GM21723 (cell line): ENCODE data around the gene KCNG3.
"Not testable (repeated sequence)": the region's sequence is repeated elsewhere in the genome, so short reads cannot be mapped to it uniquely, and the experiment has no call there.

Source experiments
- ATAC-seq: cut with Tn5 transposase; IDR thresholded peaks from one replicate; pipeline ENCODE4 v1.9.1; 2021; ENCODE audit warnings: mild to moderate bottlenecking, moderate library complexity; ENCODE audit not compliant: unreplicated experiment

The KCNG3 gene

DNA sequence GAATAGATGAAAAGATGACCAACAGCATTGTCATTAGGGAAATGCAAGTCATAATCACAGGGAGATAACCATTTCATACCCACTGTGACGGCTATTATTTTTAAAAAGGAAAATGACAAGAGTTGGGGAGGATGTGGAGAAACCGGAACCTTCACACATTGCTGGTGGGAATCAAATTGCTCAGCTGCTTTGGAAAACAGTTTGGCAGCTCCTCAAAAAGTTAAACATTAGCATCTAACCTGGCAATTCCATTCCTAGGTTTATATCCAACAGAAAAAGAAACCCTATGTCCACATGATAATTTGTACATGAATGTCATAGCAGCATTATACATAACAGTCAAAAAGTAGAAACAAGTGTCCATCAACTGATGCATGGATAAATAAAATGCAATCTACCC is 58.2 kb downstream of the KCNG3 start:
- ATAC-seq = no peak

DNA sequence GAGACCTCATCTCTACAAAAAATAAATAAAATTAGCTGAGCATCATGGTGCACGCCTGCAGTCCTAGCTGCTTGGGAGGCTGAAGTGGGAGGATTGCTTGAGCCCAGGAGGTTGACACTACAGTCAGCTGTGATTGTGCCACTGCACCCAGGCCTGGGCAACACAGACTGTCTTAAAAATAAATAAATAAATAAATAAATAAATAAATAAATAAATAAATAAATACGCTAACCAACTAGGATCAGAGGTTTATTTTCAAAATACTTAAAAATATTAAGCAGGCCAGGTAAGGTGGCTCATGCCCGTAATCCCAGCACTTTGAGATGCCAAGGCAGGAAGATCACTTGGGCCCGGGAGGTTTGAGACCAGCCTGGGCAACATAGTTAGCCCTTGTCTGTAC is 63.6 kb downstream of the KCNG3 start:
- ATAC-seq = no peak

DNA sequence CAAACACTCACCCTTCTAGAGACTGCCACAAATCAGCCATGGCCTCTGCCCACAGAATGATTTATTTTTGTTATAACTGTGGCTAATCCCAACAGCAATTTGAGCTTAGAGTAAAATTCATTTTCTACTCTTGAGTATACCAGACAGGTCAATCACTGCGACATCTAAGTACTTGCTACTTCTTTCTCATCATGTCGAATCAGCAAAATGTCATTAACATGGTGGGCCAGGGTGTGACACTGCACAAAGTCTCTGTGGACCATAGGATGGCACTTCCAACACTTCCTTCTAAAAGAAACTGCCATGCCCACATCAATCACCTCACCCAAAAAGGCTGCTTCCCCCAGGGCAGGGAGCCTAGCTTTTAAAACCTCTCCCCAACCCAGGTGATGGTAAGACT is 64.4 kb downstream of the KCNG3 start:
- no peak for ATAC-seq

- ATAC-seq = no peak
These were observed 68.1 kb downstream of the KCNG3 start for GRCh38 chr2:42425697-42426096.

GRCh38 chr2:42424033-42424432 is 69.7 kb downstream of the KCNG3 start:
- no peak for ATAC-seq

DNA sequence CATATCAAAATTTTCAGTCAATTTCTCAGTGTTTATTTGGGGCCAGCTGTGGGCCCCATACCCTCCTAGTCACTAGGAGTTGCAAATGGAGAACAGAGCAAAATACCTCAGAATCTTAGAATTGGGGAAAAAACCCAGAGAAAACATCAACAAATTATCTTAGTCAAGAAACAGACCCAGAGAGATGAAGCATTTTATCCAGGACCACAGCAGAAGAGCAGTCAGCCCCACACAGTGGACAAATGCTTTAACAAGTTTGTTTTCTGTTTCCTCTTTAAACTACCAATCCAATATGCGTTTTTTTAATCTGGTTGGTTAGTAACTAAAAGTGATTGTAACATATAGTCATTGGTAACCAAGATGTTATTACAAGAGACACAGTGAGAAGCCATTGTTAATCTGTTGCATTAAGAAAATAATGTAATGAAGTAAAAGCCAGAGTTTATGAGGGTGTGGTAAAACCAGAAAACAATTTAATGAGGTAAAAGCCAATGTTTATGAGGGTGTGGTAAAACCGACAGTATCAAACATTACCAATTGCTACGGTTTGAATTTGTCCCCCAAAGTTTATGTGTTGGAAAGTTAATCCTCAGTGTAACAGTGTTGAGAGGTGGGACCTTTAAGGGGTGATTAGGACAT is 72.1 kb downstream of the KCNG3 start:
- ATAC-seq = no peak

GRCh38 chr2:42421157-42421485 is 72.7 kb downstream of the KCNG3 start:
- no peak for ATAC-seq

DNA sequence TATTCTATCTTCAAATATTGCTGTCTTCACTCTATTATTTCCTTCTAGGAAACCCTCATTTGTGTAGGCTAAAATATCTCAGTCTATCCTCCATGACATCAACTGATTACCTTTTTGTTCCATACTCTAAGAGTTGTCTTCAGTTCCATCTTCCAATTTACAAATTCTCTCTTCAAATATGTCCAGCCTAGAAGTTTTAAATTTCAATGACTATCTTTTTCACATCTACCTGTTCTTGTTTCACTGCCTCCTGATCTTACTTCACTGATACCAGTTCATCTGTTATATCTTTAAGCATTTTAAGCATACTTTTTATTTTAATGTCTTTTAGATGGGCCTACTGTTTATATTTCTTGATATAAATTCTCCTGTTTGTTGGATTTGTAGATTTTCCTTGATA is 79.1 kb downstream of the KCNG3 start:
- no peak for ATAC-seq

DNA sequence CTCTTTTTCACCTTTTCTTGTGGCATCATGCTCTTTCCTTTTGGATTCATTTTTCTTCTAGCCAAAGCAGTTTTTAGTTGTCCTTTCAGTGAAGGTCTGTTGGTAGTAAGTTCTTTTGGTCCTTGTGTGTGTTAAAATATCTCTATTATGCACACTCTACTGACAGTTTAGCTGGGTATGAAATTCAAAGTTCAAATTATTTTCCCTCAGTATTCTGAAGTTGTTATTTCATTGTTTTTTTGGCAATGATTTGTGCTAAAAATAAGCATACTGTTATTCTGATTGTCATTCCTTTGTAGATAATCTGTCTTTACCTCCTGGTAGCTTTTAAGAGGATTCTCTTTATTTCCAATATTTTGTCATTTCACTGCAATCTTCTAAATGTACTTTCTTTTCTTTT is 79.6 kb downstream of the KCNG3 start:
- no peak for ATAC-seq

DNA sequence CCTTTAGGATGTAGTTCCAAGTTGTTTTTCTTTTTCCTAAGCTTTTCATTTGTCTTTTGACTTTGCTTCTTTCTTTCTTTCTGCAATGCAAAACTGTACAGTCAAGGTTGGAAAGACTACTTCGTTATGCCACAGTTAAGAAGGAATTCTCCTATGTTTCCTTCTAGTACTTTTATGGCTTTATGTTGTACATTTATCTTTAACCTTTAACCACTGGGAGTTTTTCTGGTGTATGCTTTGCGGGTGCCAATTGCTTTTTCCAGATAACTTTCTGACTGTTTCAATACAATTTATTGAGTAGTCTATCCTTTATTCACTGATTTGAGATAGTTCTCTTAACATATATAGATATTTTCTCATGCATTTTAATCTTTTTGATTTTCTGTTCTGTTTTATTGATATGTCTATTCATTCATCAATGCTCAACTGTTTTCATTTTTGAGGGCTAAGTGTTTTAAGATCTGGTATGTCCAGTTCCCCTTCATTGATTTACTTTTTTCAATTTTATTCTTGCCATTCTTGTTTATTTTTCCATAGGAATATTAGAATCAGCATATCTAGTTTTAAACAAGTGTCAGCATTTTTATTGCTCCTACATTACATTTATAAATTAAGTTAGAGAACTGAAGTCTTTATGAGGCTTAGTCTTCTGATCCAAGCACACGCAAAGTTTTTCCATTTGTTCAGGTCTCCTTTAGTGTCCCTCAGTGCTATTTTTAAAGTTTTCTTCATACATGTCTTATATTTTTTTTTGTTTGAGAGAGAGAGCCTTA is 82.9 kb downstream of the KCNG3 start:
- ATAC-seq = no peak

DNA sequence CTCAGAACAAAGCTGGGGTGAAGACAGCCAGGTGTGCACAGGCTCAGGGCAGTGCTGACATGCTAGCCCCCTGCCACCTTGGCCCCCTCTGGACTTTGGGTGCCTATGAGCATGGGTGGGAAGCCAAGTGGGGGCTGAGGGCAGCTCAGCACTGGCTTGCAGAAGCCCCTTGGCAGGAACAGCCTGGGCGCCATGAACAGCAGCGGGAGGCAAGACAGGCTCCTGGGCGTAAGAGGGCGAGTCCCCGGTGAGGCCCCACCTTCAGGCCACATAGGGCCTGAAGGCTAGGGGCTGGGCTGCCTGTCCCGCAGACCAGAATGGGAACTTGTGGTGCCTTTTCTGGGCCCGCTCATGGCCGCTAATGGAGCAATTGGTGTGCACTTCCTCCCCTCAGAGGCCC is 85.8 kb downstream of the KCNG3 start:
- ATAC-seq = no peak

GRCh38 chr2:42407476-42407875 is 86.3 kb downstream of the KCNG3 start:
- no peak for ATAC-seq

DNA sequence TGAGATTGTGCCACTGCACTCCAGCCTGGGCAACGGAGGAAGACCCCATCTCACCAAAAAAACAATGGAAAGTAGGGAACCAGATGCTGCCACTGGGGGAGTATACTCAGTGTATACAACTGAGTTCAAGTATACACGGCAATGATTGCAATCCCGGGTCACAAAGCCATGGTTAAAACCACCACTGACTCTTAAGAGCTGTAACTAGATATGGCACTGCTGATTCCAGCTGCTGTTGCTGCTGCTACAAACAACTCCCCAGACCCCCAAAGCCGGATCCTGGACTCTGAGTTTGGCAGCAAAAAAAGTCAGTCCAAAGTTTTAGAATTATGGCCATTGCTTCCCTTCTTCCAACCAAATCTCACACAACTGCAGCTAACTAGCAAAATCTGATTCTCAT is 89.1 kb downstream of the KCNG3 start:
- no peak for ATAC-seq

- no peak for ATAC-seq
These were observed 92.0 kb downstream of the KCNG3 start for GRCh38 chr2:42401773-42402172.

DNA sequence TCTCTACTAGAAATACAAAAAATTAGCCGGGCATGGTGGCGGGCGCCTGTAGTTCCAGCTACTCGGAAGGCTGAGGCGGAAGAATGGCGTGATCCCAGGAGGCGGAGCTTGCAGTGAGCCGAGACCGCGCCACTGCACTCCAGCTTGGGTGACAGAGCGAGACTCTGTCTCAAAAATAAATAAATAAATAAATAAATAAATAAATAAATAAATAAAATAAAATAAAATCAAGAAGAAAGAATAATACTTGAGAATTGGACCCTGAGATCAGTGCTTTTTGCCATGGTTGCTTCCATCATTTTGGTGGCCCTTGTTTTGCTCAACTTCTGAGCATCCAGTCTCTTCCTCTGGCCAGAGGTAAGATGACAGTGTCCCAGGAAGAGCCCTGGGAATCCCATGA is 95.7 kb downstream of the KCNG3 start:
- ATAC-seq = not testable (repeated sequence)

DNA sequence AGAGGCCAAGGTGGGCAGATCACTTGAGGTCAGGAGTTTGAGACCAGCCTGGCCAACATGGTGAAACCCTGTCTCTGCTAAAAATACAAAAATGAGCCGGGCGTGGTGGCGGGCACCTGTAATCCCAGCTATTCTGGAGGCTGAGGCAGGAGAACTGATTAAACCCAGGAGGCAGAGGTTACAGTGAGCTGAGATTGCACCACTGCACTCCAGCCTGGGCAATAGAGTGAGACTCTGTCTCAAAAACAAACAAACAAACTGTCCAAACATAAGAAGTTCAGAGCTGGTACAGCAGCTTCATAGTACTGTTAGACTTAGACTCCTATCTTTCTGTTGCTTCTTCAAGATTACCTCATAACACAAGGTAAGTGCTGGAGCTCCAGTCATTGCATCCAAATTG is 100.5 kb downstream of the KCNG3 start:
- not testable (repeated sequence) for ATAC-seq

DNA sequence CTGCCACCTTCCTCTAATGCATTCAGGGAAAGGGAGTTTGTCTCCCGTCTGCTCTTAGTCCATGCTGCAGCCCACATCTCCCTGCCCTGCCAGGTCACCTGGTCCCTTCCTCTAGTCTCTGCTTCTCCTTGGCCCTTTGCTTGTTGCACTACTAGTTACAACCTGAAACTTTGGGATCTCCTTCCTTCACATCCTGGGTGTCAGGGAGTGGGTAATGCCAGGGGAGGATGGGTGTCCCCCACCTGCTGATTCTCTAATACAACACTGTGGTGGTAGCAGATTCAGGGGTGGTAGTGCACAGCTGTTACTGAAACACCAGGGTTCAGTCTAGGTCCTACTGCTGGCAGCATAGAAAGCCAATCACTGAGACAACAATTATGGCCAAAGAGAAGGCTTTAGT is 101.6 kb downstream of the KCNG3 start:
- ATAC-seq = no peak
